HEK293 (cell line): ENCODE results near the gene CR1.
A peak's percentile ranks its signal among the peaks of the same experiment; 100 is the strongest.

Experiments
- BCL11A ChIP-seq: fragments of 450-650 bp; formaldehyde crosslinking; IDR thresholded peaks from 2 replicates; pipeline ENCODE4 v1.5.1; 2016; ENCODE audit warnings: low read depth, missing biosample characterization, missing genetic modification characterization
- GLIS2 ChIP-seq: fragments of 450-650 bp; formaldehyde crosslinking; IDR thresholded peaks from 2 replicates; pipeline ENCODE4 v1.5.1; 2016; ENCODE audit warnings: missing biosample characterization, missing genetic modification characterization
- HOXD13 ChIP-seq: sonication (generic); formaldehyde crosslinking; IDR thresholded peaks from 2 replicates; pipeline ENCODE4 v1.8.0; 2022; ENCODE audit warnings: missing genetic modification reagents, borderline replicate concordance
- IKZF3 ChIP-seq: fragments of 450-650 bp; IDR thresholded peaks from 2 replicates; pipeline ENCODE4 v1.5.0; 2018; ENCODE audit warnings: missing biosample characterization, mild to moderate bottlenecking, missing genetic modification characterization, moderate library complexity
- KLF1 ChIP-seq: fragments of 450-650 bp; formaldehyde crosslinking; IDR thresholded peaks from 2 replicates; pipeline ENCODE4 v1.5.1; 2016; ENCODE audit warnings: missing biosample characterization, missing genetic modification characterization
- MZF1 ChIP-seq: fragments of 450-650 bp; formaldehyde crosslinking; IDR thresholded peaks from 2 replicates; pipeline ENCODE4 v1.5.1; 2017; ENCODE audit warnings: missing biosample characterization, missing genetic modification characterization, borderline replicate concordance
- PBX3 ChIP-seq: sonication (generic); formaldehyde crosslinking; IDR thresholded peaks from 2 replicates; pipeline ENCODE4 v1.8.1; 2022; ENCODE audit warnings: mild to moderate bottlenecking, moderate library complexity, missing genetic modification reagents
- SETDB1 ChIP-seq: IDR thresholded peaks from one replicate; pipeline ENCODE4 v1.6.1; 2017; ENCODE audit warnings: mild to moderate bottlenecking, low read length, moderate library complexity, mixed read lengths; ENCODE audit not compliant: insufficient read length
- WT1 ChIP-seq: fragments of 450-650 bp; formaldehyde crosslinking; IDR thresholded peaks from 2 replicates; pipeline ENCODE4 v1.5.1; 2016; ENCODE audit warnings: missing biosample characterization, missing genetic modification characterization
- YY2 ChIP-seq: fragments of 450-650 bp; formaldehyde crosslinking; IDR thresholded peaks from 2 replicates; pipeline ENCODE4 v1.5.1; 2016; ENCODE audit warnings: missing biosample characterization, missing genetic modification characterization
- ZBTB20 ChIP-seq: fragments of 450-650 bp; formaldehyde crosslinking; IDR thresholded peaks from 2 replicates; pipeline ENCODE4 v1.5.1; 2016; ENCODE audit warnings: missing biosample characterization, missing genetic modification characterization
- ZBTB21 ChIP-seq: fragments of 450-650 bp; formaldehyde crosslinking; IDR thresholded peaks from 2 replicates; pipeline ENCODE4 v1.5.1; 2017; ENCODE audit warnings: missing biosample characterization, missing genetic modification characterization
- ZBTB6 ChIP-seq: fragments of 450-650 bp; formaldehyde crosslinking; IDR thresholded peaks from 2 replicates; pipeline ENCODE4 v1.5.1; 2017; ENCODE audit warnings: missing biosample characterization, missing genetic modification characterization
- ZBTB8A ChIP-seq: fragments of 450-650 bp; formaldehyde crosslinking; IDR thresholded peaks from 2 replicates; pipeline ENCODE4 v1.5.1; 2016; ENCODE audit warnings: missing biosample characterization, missing genetic modification characterization
- ZFP69B ChIP-seq: fragments of 450-650 bp; formaldehyde crosslinking; IDR thresholded peaks from 2 replicates; pipeline ENCODE4 v1.5.1; 2016; ENCODE audit warnings: missing biosample characterization, missing genetic modification characterization
- ZNF114 ChIP-seq: fragments of 450-650 bp; formaldehyde crosslinking; IDR thresholded peaks from 2 replicates; pipeline ENCODE4 v1.5.0; 2017; ENCODE audit warnings: missing biosample characterization, missing genetic modification characterization
- ZNF146 ChIP-seq: fragments of 450-650 bp; formaldehyde crosslinking; IDR thresholded peaks from 2 replicates; pipeline ENCODE4 v1.5.1; 2016; ENCODE audit warnings: missing biosample characterization, missing genetic modification characterization
- ZNF148 ChIP-seq: fragments of 450-650 bp; formaldehyde crosslinking; IDR thresholded peaks from 2 replicates; pipeline ENCODE4 v1.5.0; 2017; ENCODE audit warnings: missing biosample characterization, missing genetic modification characterization, borderline replicate concordance
- ZNF211 ChIP-seq: fragments of 450-650 bp; formaldehyde crosslinking; IDR thresholded peaks from 2 replicates; pipeline ENCODE4 v1.5.1; 2016; ENCODE audit warnings: low read depth, missing biosample characterization, missing genetic modification characterization
- ZNF391 ChIP-seq: fragments of 450-650 bp; formaldehyde crosslinking; IDR thresholded peaks from 2 replicates; pipeline ENCODE4 v1.5.1; 2016; ENCODE audit warnings: low read depth, missing biosample characterization, missing genetic modification characterization, borderline replicate concordance
- ZNF529 ChIP-seq: fragments of 450-650 bp; formaldehyde crosslinking; IDR thresholded peaks from 2 replicates; pipeline ENCODE4 v1.5.1; 2017; ENCODE audit warnings: missing genetic modification characterization, missing biosample characterization; ENCODE audit not compliant: insufficient replicate concordance
- ZNF530 ChIP-seq: fragments of 450-650 bp; formaldehyde crosslinking; IDR thresholded peaks from 2 replicates; pipeline ENCODE4 v1.5.1; 2016; ENCODE audit warnings: low read depth, missing biosample characterization, missing genetic modification characterization
- ZNF549 ChIP-seq: fragments of 450-650 bp; IDR thresholded peaks from 2 replicates; pipeline ENCODE4 v1.5.1; 2018; ENCODE audit warnings: missing biosample characterization, missing genetic modification characterization, mild to moderate bottlenecking, inconsistent platforms, moderate library complexity
- ZNF600 ChIP-seq: fragments of 450-650 bp; formaldehyde crosslinking; IDR thresholded peaks from 2 replicates; pipeline ENCODE4 v1.5.1; 2016; ENCODE audit warnings: missing biosample characterization, missing genetic modification characterization
- ZNF624 ChIP-seq: fragments of 450-650 bp; formaldehyde crosslinking; IDR thresholded peaks from 2 replicates; pipeline ENCODE4 v1.5.1; 2017; ENCODE audit warnings: missing biosample characterization, missing genetic modification characterization
- ZNF664 ChIP-seq: fragments of 450-650 bp; formaldehyde crosslinking; IDR thresholded peaks from 2 replicates; pipeline ENCODE4 v1.5.1; 2016; ENCODE audit warnings: missing biosample characterization, missing genetic modification characterization
- ZNF677 ChIP-seq: fragments of 450-650 bp; IDR thresholded peaks from 2 replicates; pipeline ENCODE4 v1.5.0; 2018; ENCODE audit warnings: missing biosample characterization, mild to moderate bottlenecking, missing genetic modification characterization, moderate library complexity
- ZNF701 ChIP-seq: fragments of 450-650 bp; formaldehyde crosslinking; IDR thresholded peaks from 2 replicates; pipeline ENCODE4 v1.5.1; 2016; ENCODE audit warnings: missing biosample characterization, missing genetic modification characterization
- ZNF768 ChIP-seq: fragments of 450-650 bp; formaldehyde crosslinking; IDR thresholded peaks from 2 replicates; pipeline ENCODE4 v1.5.1; 2018; ENCODE audit warnings: missing biosample characterization, mild to moderate bottlenecking, missing genetic modification characterization
- ZNF777 ChIP-seq: fragments of 450-650 bp; formaldehyde crosslinking; IDR thresholded peaks from 2 replicates; pipeline ENCODE4 v1.5.1; 2017; ENCODE audit warnings: missing biosample characterization, missing genetic modification characterization, borderline replicate concordance
- ZSCAN5A ChIP-seq: fragments of 450-650 bp; formaldehyde crosslinking; IDR thresholded peaks from 2 replicates; pipeline ENCODE4 v1.5.1; 2016; ENCODE audit warnings: missing biosample characterization, missing genetic modification characterization
- TF ChIP-seq, protein P1 (sequence below): fragments of 450-650 bp; formaldehyde crosslinking; IDR thresholded peaks from 2 replicates; pipeline ENCODE4 v1.5.1; 2016; ENCODE audit warnings: missing biosample characterization, missing genetic modification characterization
- TF ChIP-seq, protein P2 (sequence below): fragments of 450-650 bp; formaldehyde crosslinking; IDR thresholded peaks from 2 replicates; pipeline ENCODE4 v1.5.1; 2016; ENCODE audit warnings: missing biosample characterization, missing genetic modification characterization

Gene CR1

DNA sequence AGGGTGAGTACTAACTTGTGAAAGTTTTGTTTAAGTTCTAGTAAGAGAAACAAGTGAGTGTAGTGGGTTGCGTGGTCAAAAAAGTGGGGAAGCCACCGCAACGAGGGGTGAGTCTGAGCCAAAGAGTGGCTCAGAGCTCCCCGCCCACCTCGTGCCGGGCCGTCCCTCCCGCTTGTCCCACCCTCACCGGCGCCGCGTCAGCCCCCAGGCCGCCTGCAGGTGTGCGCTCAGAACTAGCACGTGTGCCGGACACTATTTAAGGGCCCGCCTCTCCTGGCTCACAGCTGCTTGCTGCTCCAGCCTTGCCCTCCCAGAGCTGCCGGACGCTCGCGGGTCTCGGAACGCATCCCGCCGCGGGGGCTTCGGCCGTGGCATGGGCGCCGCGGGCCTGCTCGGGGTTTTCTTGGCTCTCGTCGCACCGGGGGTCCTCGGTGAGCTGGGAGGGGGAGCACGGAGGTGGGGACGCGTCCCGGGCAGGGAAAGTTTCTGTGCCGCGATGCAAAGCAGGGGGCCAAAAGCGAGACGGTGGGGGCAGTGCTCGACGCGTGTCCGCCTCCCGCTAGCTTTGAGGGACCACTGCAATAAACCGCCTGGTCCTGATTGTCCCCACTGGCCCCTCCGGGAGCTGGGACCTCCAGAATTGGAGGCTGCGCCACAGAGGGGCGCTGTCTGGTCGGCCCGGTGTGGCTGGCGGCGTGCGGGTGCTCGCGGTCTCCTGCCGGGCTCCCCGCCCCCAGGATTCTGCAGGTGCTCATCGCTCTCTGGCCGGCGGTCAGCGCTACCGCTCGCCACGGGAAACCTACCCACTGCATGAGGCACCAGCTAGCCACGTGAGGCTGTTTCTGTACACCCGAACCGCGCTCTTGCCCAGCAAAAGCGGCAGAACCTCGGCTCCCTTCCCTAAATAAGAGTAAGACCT lies 41.7 kb upstream of the CR1 start, which contains the start of gene CR2 (continued):
- TF ChIP-seq HOXD13 (CRISPR knock-in tag) (no peak), ZNF549 (tag by site-specific recombination) (no peak), ZNF701 (no peak), ZBTB6 (tag by site-specific recombination) (no peak), ZFP69B (tag by site-specific recombination) (peak; percentile 12; the same call in 1 of the 2 replicates), ZNF148 (no peak), ZBTB21 (tag by site-specific recombination) (no peak), ZNF146 (tag by site-specific recombination) (no peak), ZNF391 (no peak), ZNF777 (tag by site-specific recombination) (peak; percentile 67), PBX3 (0 out of 2 replicates have a peak, but pooled peaks have one; percentile 57), ZBTB8A (no peak), ZNF114 (tag by site-specific recombination) (no peak), WT1 (no peak), YY2 (no peak), ZNF677 (tag by site-specific recombination) (no peak), ZSCAN5A (tag by site-specific recombination) (no peak), SETDB1 (no peak), KLF1 (peak; percentile 58), ZNF768 (no peak), GLIS2 (peak; percentile 97), ZNF211 (tag by site-specific recombination) (no peak), BCL11A (tag by site-specific recombination) (no peak), ZNF664 (tag by site-specific recombination) (no peak), ZNF624 (tag by site-specific recombination) (no peak), ZBTB20 (tag by site-specific recombination) (peak; percentile 50; the same call in 1 of the 2 replicates), ZNF529 (tag by site-specific recombination) (no peak), ZNF600 (tag by site-specific recombination) (0 out of 2 replicates have a peak, but pooled peaks have one; percentile 20), ZNF530 (tag by site-specific recombination) (no peak), MZF1 (no peak), IKZF3 (no peak)
- TF ChIP-seq, protein P1, sequence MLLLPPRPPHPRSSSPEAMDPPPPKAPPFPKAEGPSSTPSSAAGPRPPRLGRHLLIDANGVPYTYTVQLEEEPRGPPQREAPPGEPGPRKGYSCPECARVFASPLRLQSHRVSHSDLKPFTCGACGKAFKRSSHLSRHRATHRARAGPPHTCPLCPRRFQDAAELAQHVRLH (tag by site-specific recombination): no peak
- TF ChIP-seq, protein P2, sequence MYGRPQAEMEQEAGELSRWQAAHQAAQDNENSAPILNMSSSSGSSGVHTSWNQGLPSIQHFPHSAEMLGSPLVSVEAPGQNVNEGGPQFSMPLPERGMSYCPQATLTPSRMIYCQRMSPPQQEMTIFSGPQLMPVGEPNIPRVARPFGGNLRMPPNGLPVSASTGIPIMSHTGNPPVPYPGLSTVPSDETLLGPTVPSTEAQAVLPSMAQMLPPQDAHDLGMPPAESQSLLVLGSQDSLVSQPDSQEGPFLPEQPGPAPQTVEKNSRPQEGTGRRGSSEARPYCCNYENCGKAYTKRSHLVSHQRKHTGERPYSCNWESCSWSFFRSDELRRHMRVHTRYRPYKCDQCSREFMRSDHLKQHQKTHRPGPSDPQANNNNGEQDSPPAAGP (tag by site-specific recombination): peak; percentile 54; the same call in 1 of the 2 replicates
